ENCODE data around the gene LDLRAD2.
"Not testable (repeated sequence)": the region's sequence is repeated elsewhere in the genome, so short reads cannot be mapped to it uniquely, and the experiment has no call there.

LDLRAD2 gene

GRCh38 chr1:21811875-21812305 is at the start of gene LDLRAD2:
LDLRAD2 (plus strand) TSS chr1:21812265; CDS start chr1:21812452, 187 bp downstream.
- DNase-seq (ENCODE audit: low read depth in 4 of 4, low spot score in 1 of 4), result no peak

- no peak for DNase-seq (ENCODE audit: low read depth in 4 of 4, low spot score in 1 of 4)
Observed at GRCh38 chr1:21763236-21763635, 48.8 kb upstream of the LDLRAD2 start.

- DNase-seq (ENCODE audit: low read depth in 4 of 4, low spot score in 1 of 4), result no peak
Observed at GRCh38 chr1:21763694-21764419, 48.2 kb upstream of the LDLRAD2 start.

- DNase-seq (ENCODE audit: low read depth in 4 of 4, low spot score in 1 of 4), result no peak
Observed at GRCh38 chr1:21764615-21765423, 47.2 kb upstream of the LDLRAD2 start.

- DNase-seq (ENCODE audit: low read depth in 4 of 4, low spot score in 1 of 4), result no peak
Observed at GRCh38 chr1:21766210-21766609, 45.9 kb upstream of the LDLRAD2 start.

- DNase-seq (ENCODE audit: low read depth in 4 of 4, low spot score in 1 of 4), result not testable (repeated sequence)
Observed at GRCh38 chr1:21767106-21767505, 45.0 kb upstream of the LDLRAD2 start.

GRCh38 chr1:21770201-21770600 is 41.9 kb upstream of the LDLRAD2 start:
- no peak for DNase-seq (ENCODE audit: low read depth in 4 of 4, low spot score in 1 of 4)

GRCh38 chr1:21770602-21771001 is 41.5 kb upstream of the LDLRAD2 start:
- DNase-seq (ENCODE audit: low read depth in 4 of 4, low spot score in 1 of 4), result not testable (repeated sequence)

- not testable (repeated sequence) for DNase-seq (ENCODE audit: low read depth in 4 of 4, low spot score in 1 of 4)
Observed at GRCh38 chr1:21771672-21772071, 40.4 kb upstream of the LDLRAD2 start.

- DNase-seq (ENCODE audit: low read depth in 4 of 4, low spot score in 1 of 4), result no peak
Observed at GRCh38 chr1:21773585-21773984, 38.5 kb upstream of the LDLRAD2 start.

GRCh38 chr1:21774835-21775549 is 37.1 kb upstream of the LDLRAD2 start:
- DNase-seq (ENCODE audit: low read depth in 4 of 4, low spot score in 1 of 4), result no peak

GRCh38 chr1:21775550-21775914 is 36.5 kb upstream of the LDLRAD2 start:
- DNase-seq (ENCODE audit: low read depth in 4 of 4, low spot score in 1 of 4), result no peak

GRCh38 chr1:21775985-21776562 is 36.0 kb upstream of the LDLRAD2 start:
- no peak for DNase-seq (ENCODE audit: low read depth in 4 of 4, low spot score in 1 of 4)

GRCh38 chr1:21776925-21777324 is 35.1 kb upstream of the LDLRAD2 start:
- DNase-seq (ENCODE audit: low read depth in 4 of 4, low spot score in 1 of 4), result not testable (repeated sequence)

- DNase-seq (ENCODE audit: low read depth in 4 of 4, low spot score in 1 of 4), result no peak
Observed at GRCh38 chr1:21778405-21778727, 33.7 kb upstream of the LDLRAD2 start.

- DNase-seq (ENCODE audit: low read depth in 4 of 4, low spot score in 1 of 4), result peak in 3 of 4 experiments; percentile 25 to 38 (median 32)
Observed at GRCh38 chr1:21779613-21780521, 32.2 kb upstream of the LDLRAD2 start.

- DNase-seq (ENCODE audit: low read depth in 4 of 4, low spot score in 1 of 4), result no peak
Observed at GRCh38 chr1:21781815-21782348, 30.2 kb upstream of the LDLRAD2 start.

GRCh38 chr1:21782349-21782867 is 29.7 kb upstream of the LDLRAD2 start:
- DNase-seq (ENCODE audit: low read depth in 4 of 4, low spot score in 1 of 4), result peak in 3 of 4 experiments; percentile 6 to 35 (median 30)

GRCh38 chr1:21782868-21783678 is 29.0 kb upstream of the LDLRAD2 start, which contains the start of gene USP48:
USP48 (minus strand) TSS chr1:21783149; CDS start chr1:21782957, 192 bp downstream.
- DNase-seq (ENCODE audit: low read depth in 4 of 4, low spot score in 1 of 4), result peak; percentile 88 to 95 (median 93)

Measured in stimulated activated CD4-positive, alpha-beta T cell treated with anti-CD3 and anti-CD28 coated beads, Interleukin-1b, Interleukin-23, amount 100 ng/mL, for 24 hours (primary cell).